Tibial nerve (tissue), 4 donors: ENCODE results near the gene AFG3L2.

Source experiments
- EP300 ChIP-seq, 2 donors: sonication (generic); formaldehyde crosslinking; IDR thresholded peaks; one replicate each; pipeline ENCODE4 v1.6.1; 2017; ENCODE audit warnings: antibody characterized with exemption in 2 of 2, mild to moderate bottlenecking in 1 of 2
- POLR2A ChIP-seq, 2 donors: fragments of 450-650 bp; IDR thresholded peaks; one replicate each; pipeline ENCODE4 v1.6.1; 2017; ENCODE audit warnings: antibody characterized with exemption in 2 of 2, mild to moderate bottlenecking in 2 of 2, moderate library complexity in 2 of 2
- TF ChIP-seq, protein P1 (sequence below), 5 experiments: fragments of 200-600 bp in 3 of 5; fragments of 450-650 bp in 2 of 5; sonication (generic) in 3 of 5; IDR thresholded peaks; one replicate each; pipeline ENCODE4 v1.5.1; 2016 to 2019; ENCODE audit warnings: antibody characterized with exemption in 5 of 5, mild to moderate bottlenecking in 3 of 5, moderate library complexity in 2 of 5

DNA sequence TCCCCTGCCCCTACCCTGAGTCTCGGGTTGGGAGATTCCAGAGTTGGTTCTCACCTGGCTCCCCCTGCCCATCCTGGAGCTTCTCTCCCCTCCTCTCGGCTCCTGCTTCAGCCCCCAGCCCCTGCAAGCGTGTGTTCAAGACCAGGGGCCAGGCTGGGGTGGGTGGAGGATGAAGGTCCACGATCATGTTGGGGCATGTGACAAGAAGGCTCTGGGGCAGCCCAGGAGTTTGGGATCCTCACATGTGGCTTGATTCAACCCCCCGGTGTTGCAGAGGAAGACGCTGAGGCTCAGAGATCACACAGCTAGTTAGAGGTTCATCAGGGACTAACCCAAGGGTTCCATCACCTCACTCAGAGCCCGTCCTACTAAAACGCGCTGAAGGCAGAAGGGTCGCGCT lies 83.2 kb downstream of the AFG3L2 start:
- TF ChIP-seq POLR2A (IDR thresholded peaks at IDR 0.05) (no peak), EP300 (IDR thresholded peaks at IDR 0.05) (no peak)
- TF ChIP-seq, protein P1, sequence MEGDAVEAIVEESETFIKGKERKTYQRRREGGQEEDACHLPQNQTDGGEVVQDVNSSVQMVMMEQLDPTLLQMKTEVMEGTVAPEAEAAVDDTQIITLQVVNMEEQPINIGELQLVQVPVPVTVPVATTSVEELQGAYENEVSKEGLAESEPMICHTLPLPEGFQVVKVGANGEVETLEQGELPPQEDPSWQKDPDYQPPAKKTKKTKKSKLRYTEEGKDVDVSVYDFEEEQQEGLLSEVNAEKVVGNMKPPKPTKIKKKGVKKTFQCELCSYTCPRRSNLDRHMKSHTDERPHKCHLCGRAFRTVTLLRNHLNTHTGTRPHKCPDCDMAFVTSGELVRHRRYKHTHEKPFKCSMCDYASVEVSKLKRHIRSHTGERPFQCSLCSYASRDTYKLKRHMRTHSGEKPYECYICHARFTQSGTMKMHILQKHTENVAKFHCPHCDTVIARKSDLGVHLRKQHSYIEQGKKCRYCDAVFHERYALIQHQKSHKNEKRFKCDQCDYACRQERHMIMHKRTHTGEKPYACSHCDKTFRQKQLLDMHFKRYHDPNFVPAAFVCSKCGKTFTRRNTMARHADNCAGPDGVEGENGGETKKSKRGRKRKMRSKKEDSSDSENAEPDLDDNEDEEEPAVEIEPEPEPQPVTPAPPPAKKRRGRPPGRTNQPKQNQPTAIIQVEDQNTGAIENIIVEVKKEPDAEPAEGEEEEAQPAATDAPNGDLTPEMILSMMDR (IDR thresholded peaks at IDR 0.05) = no peak
